HG03457 (cell line): ENCODE results near the gene TTLL10.
"Not testable (repeated sequence)": the region's sequence is repeated elsewhere in the genome, so short reads cannot be mapped to it uniquely, and the experiment has no call there.

Experiments
- ATAC-seq: cut with Tn5 transposase; IDR thresholded peaks from one replicate; pipeline ENCODE4 v1.9.1; 2021; ENCODE audit warnings: moderate number of reproducible peaks; ENCODE audit not compliant: unreplicated experiment

The TTLL10 gene

DNA sequence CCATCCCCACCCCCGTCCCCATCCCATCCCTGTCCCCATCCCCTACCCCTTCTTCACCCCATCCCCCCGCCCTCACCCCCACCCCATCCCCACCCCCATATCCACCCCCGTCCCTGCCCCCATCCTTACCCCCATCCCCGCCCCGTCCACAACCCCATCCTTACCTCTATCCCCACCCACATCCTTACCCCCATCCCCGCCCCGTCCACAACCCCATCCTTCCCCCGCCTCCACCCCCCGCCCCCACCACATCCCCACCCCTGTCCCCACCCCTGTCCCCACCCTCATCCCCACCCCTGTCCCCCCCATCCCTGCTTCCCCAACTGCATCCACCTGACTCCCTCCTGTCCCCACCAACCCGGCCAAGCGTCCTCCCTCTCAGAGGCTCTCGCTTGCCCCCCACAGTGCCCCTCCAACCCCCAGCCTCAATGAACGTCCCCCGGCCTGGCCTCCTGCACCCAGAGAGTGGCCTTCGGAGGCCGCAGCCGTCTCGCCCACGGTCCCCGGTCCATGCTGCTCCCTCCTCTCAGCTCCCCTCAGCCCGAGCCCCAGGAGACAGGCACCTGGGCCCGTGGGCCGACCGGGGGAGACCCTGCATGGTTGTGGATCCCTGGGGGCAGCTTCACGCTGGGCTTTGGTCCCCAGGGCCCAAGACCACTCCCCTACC, 32.3 kb upstream of the TTLL10 start:
- ATAC-seq: no peak

DNA sequence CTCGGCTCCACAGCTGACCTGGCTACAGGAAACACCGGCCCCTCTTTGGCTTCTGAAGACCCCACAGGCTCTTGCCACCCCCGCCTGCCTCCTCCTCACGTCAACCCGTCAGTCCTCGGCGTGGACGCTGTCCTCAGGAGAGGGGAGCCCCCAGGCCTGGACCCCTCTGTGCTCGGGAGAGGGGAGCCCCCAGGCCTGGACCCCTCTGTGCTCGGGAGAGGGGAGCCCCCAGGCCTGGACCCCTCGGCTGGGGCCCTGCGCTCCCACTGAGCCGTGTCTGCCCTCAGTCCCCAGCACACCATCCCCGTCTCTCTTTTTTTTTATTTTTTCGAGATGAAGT, 31.8 kb upstream of the TTLL10 start:
- no peak for ATAC-seq

DNA sequence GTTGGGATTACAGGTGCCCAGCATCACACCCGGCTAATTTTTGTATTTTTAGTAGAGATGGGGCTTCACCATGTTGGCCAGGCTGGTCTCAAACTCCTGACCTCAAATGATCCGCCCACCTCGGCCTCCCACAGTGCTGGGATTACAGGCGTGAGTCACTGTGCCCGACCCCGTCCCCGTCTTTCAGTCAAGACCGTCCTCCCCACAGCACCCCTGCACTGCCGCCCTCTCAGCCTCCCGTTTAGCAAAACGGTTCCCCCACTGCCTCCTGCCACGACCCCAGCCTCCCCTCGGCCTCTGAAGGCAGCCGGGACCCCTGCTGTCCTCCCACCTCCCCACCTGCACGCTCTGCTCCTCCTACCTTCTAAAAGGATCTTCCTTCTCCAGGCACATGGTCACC, 31.3 kb upstream of the TTLL10 start:
- ATAC-seq: not testable (repeated sequence)

DNA sequence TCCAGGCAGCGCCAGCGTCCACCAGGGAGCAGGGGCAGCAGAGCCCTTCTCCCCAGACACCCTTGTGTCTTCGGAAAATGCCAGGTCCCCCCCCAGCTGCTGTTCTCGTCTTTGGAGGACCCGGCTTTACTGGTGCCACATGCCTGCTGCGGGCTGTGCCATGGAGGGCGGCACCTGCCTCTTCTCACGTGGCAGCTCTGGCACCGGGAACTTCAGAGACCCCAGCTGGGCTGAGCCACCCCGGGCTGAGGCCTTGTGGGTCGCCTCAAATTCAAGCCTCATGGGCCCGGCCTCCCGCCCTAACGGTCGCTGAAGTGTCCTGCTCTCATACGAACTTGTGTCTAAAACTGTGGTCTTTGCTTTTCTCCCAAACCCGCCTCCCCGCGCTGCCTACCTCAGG, 30.8 kb upstream of the TTLL10 start:
- no peak for ATAC-seq

DNA sequence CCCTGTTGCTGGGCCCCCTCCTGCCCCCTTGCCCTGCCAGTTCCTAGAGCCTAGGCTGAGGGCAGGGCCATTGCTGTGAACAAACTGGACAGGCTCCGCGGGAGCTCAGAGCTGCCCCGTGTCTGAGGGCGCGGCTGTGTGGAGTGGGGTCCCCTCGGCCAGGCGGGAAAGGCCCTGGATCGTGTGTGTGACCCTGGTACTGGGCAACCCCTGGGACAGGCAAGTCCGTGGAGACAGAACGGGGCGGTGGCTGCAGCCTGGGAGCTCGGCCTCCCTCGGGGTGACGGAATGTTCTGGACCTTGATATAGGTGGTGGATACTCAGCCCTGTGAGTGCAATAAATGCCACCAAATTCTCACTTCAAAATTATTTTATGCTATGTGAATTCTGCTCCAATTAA, 30.0 kb upstream of the TTLL10 start:
- ATAC-seq: no peak

DNA sequence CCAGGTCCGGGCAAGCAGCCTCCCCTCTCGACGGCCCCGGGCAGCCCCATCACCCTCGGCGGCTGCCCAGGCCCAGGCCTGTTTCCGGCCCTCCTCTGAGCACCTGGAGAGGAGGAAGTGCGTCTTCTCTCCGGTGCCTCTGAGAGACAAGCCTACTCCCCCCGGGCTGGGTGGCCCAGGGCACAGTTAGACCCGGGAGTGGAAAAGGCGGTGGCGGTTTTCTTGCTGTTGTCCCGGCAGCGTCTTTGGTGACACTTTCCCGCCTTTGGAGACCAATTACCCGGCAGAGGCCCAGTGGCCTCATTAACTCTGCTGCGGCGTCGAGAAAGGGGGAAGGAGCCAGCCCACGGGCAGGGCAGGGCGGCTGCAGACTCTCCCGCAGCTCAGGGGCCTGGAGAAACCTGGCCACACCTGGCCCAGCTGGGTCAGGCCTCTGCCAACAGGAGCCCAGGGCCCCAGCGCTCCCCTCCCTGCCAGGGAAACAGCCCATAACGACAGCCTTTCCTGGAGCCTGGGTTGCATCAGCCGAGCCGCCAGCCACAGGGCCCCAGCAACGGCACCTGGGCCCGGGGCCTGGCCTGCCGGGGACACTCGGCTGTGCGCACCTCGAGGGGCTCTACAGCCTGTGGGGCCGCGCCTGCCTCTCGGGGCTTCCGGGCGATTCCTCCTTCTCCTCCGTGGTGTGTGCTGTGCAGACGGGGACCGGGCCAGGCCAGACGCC, 29.4 kb upstream of the TTLL10 start:
- ATAC-seq: no peak

DNA sequence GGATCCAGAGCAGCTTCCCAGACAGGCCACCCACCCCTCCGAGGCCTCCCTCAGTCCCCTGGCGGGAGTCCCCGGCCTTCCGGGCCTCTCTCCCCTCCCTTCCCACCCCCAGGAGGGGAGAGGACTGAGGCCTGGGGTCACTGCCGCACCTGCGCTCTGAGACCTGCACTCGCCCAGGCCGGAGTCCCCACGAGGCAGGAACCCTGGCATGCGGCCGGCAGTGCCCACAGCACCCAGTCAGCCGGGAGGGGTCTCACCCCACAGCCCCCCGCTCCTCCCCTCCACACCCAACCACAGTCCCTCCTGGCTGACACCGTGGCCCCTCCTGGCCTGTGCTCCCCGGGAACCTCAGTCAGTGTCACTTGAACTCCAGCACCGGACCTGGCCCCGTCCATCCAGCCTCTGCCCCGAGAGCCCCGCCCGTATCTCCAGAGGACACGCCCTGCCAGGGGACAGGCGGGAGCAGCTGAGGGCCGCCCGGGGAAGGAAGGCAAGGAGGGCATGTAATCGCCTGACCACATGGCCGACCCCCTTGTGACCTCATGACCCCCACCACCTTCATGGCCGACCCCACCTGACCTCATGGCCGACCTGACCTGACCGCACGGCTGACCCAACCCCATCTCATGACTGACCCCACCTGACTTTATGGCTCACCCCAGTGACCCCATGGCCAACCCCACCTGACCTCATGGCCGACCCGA, 28.7 kb upstream of the TTLL10 start:
- ATAC-seq: no peak

DNA sequence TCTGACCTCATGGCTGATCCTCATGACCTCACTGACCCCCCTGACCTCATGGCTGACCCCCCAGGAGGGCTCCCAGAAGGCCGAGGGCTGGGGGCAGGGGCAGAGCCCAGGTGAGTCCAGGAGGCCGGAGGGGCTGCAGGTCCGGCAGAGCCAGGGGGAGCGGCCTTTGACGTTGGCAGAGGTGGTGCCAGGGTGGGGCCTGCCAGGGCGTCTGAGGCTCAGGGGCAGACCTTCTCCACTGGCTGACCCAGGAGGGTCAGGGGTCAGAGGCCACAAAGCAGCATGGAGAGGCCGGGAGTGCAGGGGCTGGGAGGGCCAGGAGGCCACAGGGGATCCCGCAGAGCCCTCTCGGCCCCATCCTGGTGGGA, 28.1 kb upstream of the TTLL10 start:
- no peak for ATAC-seq

DNA sequence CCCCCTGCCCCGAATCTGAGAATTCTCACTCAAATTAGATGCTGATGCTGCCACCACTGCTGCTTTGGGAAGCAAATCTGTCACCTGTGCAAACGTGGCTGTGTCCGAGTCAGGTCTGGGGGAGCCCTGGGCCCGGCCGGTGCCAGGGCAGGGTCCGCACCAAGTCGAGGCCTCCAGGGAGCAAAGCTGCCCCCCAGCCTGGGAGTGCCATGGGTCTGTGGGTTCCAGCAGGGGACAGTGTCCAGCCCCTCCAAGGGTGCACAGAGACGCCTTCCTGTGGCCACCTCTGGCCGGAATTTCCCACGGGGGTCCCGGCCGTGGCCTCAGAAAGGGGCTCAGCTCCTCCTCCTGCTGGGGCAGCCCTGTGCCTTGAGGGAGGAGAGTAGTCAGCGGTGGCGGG, 27.7 kb upstream of the TTLL10 start:
- no peak for ATAC-seq

DNA sequence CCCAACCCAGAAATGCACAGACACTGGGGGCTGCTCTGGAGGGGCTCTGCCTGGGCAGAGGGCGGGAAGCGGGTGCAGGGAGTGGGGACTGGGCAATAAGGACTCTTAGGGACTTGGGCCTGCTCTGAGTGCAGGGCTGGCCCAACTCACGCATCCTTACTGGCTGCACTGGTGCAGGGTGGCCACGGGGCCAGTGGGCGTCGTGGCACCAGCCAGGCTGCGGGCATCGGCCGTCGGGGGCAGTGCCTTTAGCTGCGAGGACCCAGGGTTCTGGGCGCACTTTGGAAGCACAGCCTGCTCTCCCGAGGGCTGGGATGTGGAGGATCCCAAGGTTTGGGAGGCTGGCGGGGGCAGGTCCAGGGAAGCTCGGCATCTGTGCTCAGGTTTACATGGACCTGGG, 27.1 kb upstream of the TTLL10 start:
- ATAC-seq: no peak

DNA sequence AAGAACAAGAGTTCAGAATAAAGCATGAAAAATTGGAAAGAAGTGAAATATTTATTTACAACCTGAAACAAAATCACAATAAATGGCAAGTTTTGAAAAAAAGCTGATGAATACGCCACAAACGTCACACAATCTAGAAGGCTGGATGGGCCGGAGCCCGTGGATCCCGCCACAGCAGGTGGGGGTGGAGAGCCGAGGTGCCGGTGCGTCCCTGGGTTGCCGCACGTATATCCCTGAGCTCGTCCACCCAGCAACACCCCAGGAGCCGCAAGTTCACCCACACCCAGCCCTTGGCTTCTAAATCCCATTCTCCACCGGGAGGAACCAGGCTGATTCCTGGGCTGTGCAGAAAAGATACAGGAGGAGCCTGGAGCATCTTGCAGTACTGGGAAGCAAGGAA, 25.6 kb upstream of the TTLL10 start:
- ATAC-seq: no peak

DNA sequence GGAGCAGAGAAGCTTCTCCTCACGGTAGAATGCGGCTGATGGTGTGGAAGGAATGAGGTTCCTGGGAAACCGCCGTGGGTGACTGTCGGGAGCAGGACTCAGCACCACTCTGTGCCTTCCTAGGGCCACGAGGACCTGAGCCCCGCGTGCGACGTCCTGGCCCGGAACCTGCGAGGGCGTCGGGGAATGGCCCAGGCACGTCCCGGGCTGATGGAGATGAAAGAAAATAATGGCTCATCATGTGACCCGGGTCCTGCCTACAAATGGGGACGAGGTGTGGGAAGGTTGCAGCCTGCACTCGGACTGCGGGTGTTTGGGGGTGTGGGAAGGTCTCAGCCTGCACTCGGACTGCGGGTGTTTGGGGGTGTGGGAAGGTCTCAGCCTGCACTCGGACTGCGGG, 25.1 kb upstream of the TTLL10 start:
- ATAC-seq: no peak

DNA sequence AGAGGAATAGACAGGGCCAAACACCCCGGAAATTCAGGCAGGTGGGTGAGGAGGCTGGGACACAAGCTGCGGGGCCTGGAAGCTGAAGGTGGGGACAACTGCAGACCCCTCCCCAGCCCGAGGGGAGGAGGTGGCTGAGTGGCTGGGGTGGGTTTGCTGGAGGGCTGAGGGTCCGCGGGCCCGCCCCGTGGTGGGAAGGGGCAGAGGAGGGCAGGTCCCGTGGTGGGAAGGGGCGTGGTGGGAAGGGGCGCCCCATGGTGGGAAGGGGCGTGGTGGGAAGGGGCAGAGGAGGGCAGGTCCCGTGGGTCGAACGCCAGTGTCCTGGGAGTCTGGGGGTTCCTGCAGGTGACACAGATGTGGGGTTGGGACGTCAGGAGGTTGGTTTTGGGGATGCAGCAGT, 24.3 kb upstream of the TTLL10 start:
- ATAC-seq: no peak

DNA sequence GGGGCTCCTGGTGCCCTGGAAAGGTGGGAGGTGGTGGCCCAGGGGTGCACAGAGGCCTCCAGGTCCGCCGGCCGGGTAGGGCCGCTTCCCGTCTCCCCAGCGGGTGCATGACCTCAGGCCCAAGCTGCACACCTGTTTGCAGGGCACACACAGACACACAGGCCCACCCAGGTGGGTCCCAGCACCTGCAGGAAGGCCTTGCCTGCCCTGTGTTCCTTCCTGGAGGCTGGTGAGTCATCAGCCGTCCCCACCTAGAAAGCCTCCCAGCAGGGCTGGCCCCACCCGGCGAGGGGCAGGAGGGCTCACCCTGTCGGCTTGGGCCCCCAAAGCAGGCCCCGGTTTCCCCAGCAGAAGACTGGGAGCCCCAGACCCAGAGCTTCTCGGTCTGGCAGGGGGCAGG, 23.6 kb upstream of the TTLL10 start:
- ATAC-seq: no peak

DNA sequence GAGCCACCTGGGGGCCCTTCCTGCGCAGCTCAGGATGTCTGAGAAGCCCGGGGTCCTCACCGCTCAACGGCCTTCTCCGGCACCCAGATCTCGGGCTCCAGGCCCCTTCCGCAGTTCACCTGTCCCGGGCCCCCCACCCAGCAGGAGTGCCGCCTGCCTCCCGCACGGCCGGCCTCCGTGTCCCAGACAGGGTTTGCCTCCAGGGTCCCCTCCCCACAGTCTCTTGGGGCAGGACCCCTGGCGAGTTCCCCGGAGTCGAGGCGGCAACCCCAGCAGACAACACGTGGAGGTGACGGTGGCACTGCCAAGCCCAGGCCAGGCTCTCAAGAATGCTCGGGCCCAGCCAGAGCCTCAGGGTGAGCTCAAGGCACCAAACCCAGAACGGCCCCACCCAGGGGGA, 22.4 kb upstream of the TTLL10 start:
- no peak for ATAC-seq

DNA sequence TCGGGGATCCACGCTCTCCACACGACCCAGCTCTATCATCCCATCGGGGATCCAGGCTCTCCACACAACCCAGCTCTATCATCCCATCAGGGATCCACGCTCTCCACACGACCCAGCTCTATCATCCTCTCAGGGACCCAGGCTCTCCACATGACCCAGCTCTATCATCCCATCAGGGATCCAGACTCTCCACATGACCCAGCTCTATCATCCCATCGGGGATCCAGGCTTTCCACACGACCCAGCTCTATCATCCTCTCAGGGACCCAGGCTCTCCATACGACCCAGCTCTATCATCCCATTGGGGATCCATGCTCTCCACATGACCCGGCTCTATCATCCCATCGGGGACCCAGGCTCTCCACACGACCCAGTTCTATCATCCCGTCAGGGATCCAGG, 21.2 kb upstream of the TTLL10 start:
- ATAC-seq: not testable (repeated sequence)

DNA sequence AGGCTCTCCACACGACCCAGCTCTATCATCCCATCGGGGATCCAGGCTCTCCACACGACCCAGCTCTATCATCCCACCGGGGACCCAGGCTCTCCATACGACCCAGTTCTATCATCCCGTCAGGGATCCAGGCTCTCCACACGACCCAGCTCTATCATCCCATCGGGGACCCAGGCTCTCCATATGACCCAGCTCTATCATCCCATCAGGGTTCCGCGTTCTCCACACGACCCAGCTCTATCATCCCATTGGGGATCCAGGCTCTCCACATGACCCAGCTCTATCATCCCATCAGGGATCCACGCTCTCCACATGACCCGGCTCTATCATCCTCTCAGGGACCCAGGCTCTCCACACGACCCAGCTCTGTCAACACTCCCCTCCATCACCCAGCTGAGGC, 20.5 kb upstream of the TTLL10 start:
- ATAC-seq: not testable (repeated sequence)

DNA sequence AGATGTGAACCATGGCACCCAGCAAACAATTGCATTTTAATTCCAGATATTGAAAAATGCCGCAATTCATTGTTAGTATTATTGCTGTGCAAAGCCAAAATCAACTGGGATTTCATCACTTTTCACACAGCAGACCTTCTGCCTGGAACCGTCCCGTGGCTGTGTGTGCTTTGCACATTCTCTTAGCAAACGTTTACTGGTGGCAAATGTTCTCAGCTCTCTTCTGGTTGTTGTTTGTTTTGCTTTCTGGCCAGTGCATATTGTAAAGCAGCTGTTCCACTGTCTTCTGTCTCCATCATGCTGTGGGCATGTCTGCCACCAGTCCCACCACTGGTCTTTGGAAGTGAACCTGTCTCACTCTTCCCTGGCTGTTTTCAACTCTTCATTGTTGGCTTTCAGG, 19.8 kb upstream of the TTLL10 start:
- no peak for ATAC-seq

DNA sequence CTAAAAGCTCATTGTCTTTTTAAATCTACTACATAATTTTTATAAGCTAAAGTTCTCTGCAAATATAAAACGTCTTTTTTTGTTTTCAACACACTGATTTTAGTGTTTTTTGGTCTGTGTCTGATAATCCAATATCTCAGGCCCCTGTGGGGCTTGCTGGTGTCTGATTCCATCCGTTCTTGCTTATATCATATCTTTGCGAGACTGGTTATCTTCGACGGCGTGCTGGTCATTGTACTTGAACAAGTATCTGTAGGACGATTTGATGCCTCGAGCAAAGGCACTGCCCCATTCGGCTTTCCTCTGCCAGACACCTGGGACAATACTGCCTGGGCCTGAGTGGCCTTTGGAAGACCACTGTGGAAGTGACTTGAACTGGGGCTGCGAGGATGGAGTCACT, 18.4 kb upstream of the TTLL10 start:
- no peak for ATAC-seq

DNA sequence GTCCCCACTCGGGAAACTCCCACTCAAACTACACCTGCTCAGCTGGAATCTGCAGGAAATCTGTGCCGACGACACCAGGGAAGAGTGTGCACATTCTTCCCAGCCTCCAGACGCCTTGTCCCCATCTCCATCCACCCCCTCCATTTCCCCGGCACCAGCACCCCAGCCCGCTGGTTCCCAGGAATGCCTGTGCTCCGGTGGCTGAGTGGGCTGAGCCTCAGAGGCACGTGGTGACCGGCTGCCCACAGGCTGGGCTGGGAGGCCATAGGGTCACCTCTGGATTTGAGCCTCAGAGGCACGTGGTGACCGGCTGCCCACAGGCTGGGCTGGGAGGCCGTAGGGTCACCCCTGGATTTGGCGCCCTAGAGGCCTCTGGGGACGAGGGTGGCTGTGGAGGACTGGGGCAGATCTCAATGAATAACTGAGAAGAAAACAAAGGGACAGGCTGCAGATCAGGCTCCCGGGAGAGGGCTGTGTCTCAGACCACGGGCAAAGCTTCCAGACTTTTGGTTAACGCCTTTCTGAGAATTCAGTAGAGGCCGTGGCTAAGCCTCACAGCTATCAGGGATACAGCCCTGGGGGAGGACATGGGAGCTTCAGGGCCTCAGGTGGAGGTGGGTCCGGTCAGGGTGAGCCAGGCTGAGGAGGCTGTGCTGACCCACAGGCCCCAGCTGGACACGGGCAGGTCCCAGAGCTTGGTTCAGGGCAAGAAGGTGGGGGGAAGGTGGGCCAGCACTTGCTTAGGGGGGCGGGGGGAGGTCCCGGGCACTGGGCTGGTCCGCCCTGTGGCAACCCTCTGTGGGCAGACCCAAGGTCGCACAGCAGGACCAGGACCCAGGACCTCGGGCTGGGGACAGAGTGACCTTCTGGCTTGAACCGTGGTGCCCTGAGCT, 17.3 kb upstream of the TTLL10 start:
- no peak for ATAC-seq

DNA sequence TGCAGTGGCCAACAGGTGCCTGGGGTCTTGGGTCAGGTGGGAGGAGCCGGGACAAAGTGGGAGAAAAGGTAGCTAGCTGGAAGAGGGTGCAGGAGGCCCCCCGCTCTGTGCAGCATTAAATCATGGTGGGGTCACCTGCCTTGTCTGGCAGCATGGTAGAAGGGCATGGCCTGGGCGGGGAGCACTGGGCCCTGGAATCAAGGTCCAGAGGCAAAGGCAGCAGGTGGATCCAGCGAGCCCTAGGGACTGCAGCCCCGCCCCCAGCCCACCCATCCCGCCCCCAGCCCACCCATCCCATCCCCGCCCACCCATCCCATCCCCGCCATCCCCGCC, 16.7 kb upstream of the TTLL10 start:
- ATAC-seq: no peak
